A549 (cell line): ENCODE data around the gene PAM16.

Experiments used
- BHLHE40 ChIP-seq: IDR thresholded peaks from 2 replicates; pipeline ENCODE4 v1.6.1; 2012; ENCODE audit warnings: low read depth, low read length, inconsistent platforms
- CHD2 ChIP-seq: fragments of 150-350 bp; IDR thresholded peaks from 2 replicates; pipeline ENCODE4 v1.6.1; 2014; ENCODE audit warnings: low read length; ENCODE audit not compliant: partially characterized antibody
- CHD4 ChIP-seq: fragments of 200-600 bp; sonication (generic); IDR thresholded peaks from 2 replicates; pipeline ENCODE4 v1.6.1; 2016; ENCODE audit warnings: antibody characterized with exemption, mild to moderate bottlenecking, borderline replicate concordance
- CTCF ChIP-seq: fragments of >200 bp; sonication (Bioruptor Twin); formaldehyde crosslinking; IDR thresholded peaks from 3 replicates; pipeline ENCODE4 v1.5.1; 2016
- EHMT2 ChIP-seq: fragments of 200-600 bp; sonication (generic); IDR thresholded peaks from 2 replicates; pipeline ENCODE4 v1.6.1; 2016; ENCODE audit warnings: antibody characterized with exemption, low read depth, mild to moderate bottlenecking, moderate library complexity
- EP300 ChIP-seq, 2 experiments: fragments of >200 bp; sonication (Bioruptor Twin); formaldehyde crosslinking; IDR thresholded peaks; 2 replicates in 1 of 2; 3 replicates in 1 of 2; pipeline ENCODE4 v1.6.1; 2016 to 2017
- HMGXB4 ChIP-seq: fragments of 250-450 bp; sonication (Bioruptor Pico); IDR thresholded peaks from 2 replicates; pipeline ENCODE4 v1.5.0; 2021; ENCODE audit warnings: mild to moderate bottlenecking, moderate library complexity, borderline replicate concordance
- JUN ChIP-seq, 2 experiments: fragments of >200 bp; sonication (Bioruptor Twin); formaldehyde crosslinking; IDR thresholded peaks; 2 replicates in 1 of 2; 3 replicates in 1 of 2; pipeline ENCODE4 v1.6.1; 2016 to 2017
- MAX ChIP-seq: IDR thresholded peaks from 2 replicates; pipeline ENCODE4 v1.6.1; 2012
- POLR2A ChIP-seq: IDR thresholded peaks from 2 replicates; pipeline ENCODE4 v1.6.1; 2012; ENCODE audit warnings: mild to moderate bottlenecking, low read length
- RAD21 ChIP-seq, 2 experiments: fragments of >200 bp in 1 of 2; sonication (Bioruptor Twin) in 1 of 2; formaldehyde crosslinking in 1 of 2; IDR thresholded peaks in 1 of 2; conservative IDR thresholded peaks in 1 of 2; 2 replicates in 1 of 2; 3 replicates in 1 of 2; pipeline ENCODE4 v1.6.1; 2012 to 2018; ENCODE audit warnings: inconsistent platforms in 1 of 2
- RFX5 ChIP-seq: fragments of 450-650 bp; IDR thresholded peaks from 2 replicates; pipeline ENCODE4 v1.7.1; 2014; ENCODE audit warnings: antibody characterized with exemption, mild to moderate bottlenecking, moderate library complexity

GRCh38 chr16:4359914-4360313 is 8.8 kb upstream of the PAM16 start:
- TF ChIP-seq POLR2A: no peak
- no peak for TF ChIP-seq MAX
- no peak for TF ChIP-seq RAD21 (conservative IDR thresholded peaks at IDR 0.05 in 1 of 2, IDR thresholded peaks at IDR 0.05 in 1 of 2)
- no peak for TF ChIP-seq EP300 (IDR thresholded peaks at IDR 0.05)
- TF ChIP-seq CHD2: no peak
- TF ChIP-seq CTCF: no peak
- TF ChIP-seq JUN (IDR thresholded peaks at IDR 0.05): no peak
- TF ChIP-seq BHLHE40: no peak
- TF ChIP-seq CHD4: no peak
- TF ChIP-seq EHMT2: no peak
- TF ChIP-seq RFX5: no peak
- TF ChIP-seq HMGXB4 (CRISPR knock-in tag): no peak
